Mononuclear cell (primary cell): ENCODE results near the gene GYG2. TPM values are rescaled to one million over a fixed set of nuclear protein-coding genes. Genes with fewer than 3 reads are reported as not detected.
"Not testable (repeated sequence)": the region's sequence is repeated elsewhere in the genome, so short reads cannot be mapped to it uniquely, and the experiment has no call there.

ENCODE experiments used
- H3K27me3 ChIP-seq: 2 replicates; pipeline ENCODE4 v1.6.0; 2011; ENCODE audit warnings: low read length, control low read depth; ENCODE audit not compliant: insufficient read depth
- H3K4me1 ChIP-seq: 2 replicates; pipeline ENCODE4 v1.5.1; 2011; ENCODE audit warnings: mild to moderate bottlenecking, low read length, control low read depth; ENCODE audit not compliant: insufficient read depth
- H3K4me3 ChIP-seq: 2 replicates; pipeline ENCODE4 v1.5.1; 2011; ENCODE audit warnings: mild to moderate bottlenecking, low read length, moderate library complexity
- H3K9me3 ChIP-seq: 2 replicates; pipeline ENCODE4 v1.5.1; 2011; ENCODE audit warnings: low read depth, mild to moderate bottlenecking, control low read depth, low read length
- total RNA-seq: library from RNA; depleted of rRNA; stranded (reverse); fragments of >200 nt; gene quantifications from one replicate; pipeline ENCODE4 v1.2.3, GENCODE V29; 2012

GYG2 gene
- total RNA-seq, 1 donor: not detected

DNA sequence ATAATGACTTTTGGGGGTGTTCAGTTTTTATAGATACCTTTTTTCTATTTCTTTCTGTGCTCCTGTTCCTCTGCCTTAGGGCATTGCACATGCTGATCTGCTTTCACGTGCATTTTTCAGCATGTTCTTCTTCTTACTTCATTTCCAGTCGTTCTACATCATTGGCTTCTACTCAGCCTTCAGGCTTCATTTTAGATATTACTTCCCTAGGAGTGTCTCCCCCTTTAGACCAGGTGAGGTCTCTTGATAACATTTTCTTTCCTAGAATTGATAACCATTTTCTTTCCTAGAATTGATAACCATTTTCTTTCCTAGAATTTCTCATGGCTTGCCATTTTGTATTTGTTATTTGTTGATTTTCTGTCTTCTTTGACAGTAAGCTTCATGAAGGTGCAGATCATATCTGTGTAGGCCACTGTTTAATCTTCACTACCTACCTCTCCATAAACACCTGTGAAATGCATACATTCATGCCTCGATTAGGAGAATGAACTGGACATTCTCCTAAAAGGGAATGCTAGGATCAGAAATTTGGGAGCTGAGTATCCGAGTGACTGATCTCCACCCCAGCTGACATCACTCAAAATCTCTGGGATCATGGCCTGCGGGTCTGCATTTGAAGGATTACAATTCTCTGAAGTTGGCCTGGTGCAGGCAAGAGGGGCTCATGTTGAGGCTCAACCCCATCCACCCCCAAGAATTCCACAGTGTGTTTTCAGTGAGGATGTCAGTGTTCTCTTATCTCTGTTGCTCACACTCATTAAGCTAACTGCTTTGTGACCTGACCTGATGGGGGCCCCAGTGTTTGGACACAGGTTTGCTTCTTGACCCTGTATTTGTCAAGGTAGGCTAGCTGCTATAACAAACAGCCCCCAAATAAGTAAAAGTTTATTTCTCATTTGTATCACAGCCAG, 45.7 kb downstream of the GYG2 start:
- Histone ChIP-seq H3K27me3 (no peaks in the 10 kb centered on the region), H3K4me1 (no peaks in the 10 kb centered on the region), H3K9me3 (no peaks in the 10 kb centered on the region), H3K4me3 (no peak overlapping the region)

DNA sequence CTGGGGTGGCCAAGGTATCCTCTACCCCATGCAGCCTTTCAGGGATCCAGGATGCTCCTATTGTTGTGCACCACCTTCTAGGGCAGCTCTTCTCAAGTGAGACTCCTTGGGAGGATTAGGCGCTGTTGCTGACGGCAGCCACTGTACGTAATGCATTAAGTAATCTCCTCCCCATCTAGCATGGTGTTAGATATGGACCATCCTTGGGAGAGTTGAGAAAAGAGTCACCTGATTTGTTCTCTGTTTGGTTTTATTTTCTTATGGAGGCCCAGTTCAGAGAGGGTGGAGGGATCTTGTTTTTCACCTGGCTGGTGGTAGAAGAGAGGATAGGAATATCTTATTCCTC, 46.4 kb downstream of the GYG2 start:
- Histone ChIP-seq H3K9me3 (no peaks in the 10 kb centered on the region), H3K27me3 (no peaks in the 10 kb centered on the region), H3K4me3 (no peak overlapping the region), H3K4me1 (no peaks in the 10 kb centered on the region)

DNA sequence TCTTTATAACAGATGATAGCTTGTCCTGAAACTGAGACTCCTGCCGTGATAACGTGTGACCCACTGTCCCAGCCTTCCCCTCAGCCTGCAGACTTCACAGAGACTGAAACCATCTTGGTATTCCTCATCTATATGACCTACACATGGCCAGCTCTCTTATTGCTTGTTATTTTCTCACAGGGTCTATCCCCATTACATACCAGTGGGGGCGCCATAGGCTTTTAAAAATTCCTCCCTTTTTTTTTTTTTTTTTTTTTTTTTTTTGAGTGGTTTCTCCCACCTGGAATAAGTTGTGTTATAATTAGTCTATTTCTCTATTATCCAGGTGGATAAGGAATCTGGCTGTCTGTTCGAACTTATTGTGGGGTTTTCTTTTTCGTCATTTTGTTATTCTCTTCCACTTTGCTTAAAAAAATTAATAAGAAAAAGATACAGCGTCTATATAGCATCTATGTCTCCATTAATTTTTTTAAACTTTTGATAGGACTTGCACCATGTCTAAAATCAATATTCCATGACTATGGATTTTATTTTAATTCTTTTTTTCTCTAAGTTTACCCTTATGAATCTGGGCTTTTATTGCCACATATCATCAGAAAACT, 47.2 kb downstream of the GYG2 start:
- no peaks in the 10 kb centered on the region for H3K27me3 ChIP-seq
- H3K9me3 ChIP-seq: no peaks in the 10 kb centered on the region
- H3K4me1 ChIP-seq: no peaks in the 10 kb centered on the region
- no peak overlapping the region for H3K4me3 ChIP-seq

DNA sequence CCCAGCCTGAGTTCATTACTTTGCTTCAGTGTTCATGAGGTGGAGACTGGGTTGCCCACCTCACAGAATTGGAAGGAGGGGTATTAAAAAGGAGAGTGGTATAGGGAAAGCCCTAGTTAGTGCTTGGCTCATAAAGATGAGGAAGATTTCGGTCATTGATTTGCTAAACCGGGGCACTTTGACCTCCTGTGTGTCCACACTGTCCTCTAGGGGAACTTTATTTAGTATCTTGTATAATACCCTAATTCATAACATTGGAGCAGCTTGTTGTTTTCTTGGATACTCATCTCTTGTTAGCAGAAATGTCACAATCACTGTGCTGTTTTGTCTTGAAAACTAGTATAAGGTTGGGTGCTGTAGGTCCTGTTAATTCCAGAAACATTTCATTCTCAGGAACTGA, 49.8 kb downstream of the GYG2 start:
- H3K4me1 ChIP-seq: no peaks in the 10 kb centered on the region
- H3K27me3 ChIP-seq: no peaks in the 10 kb centered on the region
- H3K9me3 ChIP-seq: no peaks in the 10 kb centered on the region
- no peak overlapping the region for H3K4me3 ChIP-seq

DNA sequence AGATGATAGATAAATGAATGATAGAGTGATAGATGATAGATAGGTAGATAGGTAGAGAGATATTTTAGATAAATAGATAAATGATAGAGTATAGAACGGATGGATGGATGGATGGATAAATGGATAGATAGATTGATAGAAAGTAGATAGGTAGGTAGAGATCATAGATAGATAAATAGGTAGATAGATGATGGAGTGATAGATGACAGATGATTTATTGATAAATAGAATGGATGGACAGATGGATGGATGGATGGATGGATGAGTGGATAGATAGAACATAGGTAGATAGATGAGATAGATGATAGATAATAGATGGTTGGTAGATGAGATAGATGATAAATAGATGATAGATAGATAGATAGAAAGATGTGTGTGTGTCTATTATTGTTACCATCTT, 50.9 kb downstream of the GYG2 start:
- Histone ChIP-seq H3K27me3 (no peaks in the 10 kb centered on the region), H3K4me1 (no peaks in the 10 kb centered on the region), H3K9me3 (no peaks in the 10 kb centered on the region), H3K4me3 (no peak overlapping the region)

DNA sequence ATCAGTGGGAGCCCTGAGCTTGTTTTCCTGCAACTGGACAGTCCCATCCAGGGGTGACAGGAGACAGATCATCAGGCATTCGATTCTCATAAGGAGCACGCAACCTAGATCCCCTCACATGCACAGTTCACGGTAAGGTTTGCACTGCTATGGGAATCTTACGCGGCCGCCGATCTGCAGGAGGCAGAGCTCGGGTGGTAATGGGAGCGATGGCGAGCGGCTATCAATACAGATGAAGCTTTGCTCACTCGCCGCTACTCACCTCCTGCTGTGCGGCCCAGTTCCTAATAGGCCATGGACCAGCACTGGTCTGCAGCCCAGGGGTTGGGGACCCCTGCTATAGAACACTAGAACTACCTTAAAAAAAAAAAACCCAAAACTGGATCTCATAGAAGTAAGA, 55.0 kb downstream of the GYG2 start:
- H3K27me3 ChIP-seq: no peaks in the 10 kb centered on the region
- H3K9me3 ChIP-seq: no peaks in the 10 kb centered on the region
- peaks cover 2% of the 10 kb centered on the region for H3K4me1 ChIP-seq
- H3K4me3 ChIP-seq: no peak overlapping the region

DNA sequence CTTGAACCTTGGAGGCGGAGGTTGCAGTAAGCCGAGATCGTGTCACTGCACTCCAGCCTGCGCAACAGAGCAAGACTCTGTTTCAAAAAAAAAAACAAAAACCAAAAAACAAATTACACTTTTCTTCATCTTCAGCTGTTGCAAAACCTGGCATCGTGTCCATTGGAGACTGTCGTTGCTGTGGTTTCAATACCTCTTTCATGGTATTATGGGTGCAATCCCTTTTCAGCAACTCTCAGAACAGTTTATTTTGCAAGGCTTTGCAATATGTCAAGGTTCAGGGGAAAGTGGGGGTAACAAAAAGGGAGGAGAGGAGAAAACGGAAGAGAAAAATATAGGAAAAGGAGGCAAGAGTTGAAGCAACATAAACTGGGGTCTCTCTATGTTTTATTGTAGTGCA, 59.6 kb downstream of the GYG2 start:
- H3K4me1 ChIP-seq: peaks cover 6% of the 10 kb centered on the region
- H3K27me3 ChIP-seq: no peaks in the 10 kb centered on the region
- no peaks in the 10 kb centered on the region for H3K9me3 ChIP-seq
- no peak overlapping the region for H3K4me3 ChIP-seq

DNA sequence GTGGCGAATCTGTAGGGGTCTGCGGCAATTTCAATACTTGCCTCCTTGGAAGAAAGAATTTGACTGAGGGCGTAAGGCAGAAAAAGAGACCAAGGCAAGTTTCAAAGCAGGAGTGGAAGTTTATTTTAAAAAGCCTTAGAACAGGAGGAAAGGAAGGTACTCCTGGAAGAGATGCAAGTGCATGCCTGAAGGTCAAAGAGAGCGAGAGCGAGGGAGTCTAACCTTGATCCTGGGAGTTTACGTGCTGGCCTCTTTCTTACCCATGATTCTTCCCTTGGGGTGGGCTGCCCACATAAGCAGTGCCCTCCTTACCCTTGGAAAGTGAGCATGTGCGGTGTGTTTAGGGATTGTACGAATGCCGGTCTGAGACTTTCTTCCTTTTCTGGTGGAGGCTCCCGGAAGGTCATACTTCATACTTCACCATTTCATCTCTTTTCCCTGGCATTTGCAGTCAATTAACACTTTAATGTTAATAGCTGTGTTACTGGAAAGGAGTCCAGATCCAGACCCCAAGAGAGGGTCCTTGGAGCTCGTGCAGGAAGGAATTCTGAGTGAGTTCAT, 60.4 kb downstream of the GYG2 start:
- H3K27me3 ChIP-seq: no peaks in the 10 kb centered on the region
- H3K4me3 ChIP-seq: peak overlapping the region; percentile 38
- peaks cover 6% of the 10 kb centered on the region for H3K4me1 ChIP-seq
- H3K9me3 ChIP-seq: no peaks in the 10 kb centered on the region

DNA sequence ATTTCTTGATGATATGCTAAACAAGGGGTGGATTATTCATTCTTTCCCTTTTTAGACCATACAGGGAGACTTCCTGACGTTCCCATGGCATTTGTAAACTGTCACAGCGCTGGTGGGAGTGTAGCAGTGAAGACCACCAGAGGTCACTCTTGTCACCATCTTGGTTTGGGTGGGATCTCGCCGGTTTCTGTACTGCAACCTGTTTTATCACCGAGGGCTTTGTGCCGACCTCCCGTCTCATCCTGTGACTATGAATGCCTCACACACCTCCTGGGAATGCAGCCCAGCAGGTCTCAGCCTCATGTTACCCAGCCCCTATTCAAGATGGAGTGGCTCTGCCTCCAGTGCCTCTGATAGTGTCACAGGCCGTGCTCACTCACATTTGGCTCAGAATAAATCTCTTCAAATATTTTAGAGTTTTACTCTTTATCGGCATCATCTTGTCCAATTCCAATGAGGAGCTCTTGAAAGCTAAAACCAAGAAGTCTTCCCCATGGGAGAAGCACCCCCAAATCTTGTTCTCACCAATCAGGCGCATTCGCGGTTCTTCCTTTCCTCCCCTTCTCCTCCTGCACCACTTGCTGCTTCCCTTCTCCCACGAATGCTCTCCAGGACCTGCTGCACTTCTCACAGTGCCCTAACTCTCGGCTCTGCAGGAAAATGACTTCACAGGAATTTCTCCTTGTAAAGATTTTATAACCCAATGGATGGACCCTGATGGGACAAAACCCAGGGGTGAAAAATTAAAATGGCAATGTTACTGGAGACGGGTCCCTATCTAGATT, 61.2 kb downstream of the GYG2 start:
- peak overlapping the region; percentile 38 for H3K4me3 ChIP-seq
- peaks cover 12% of the 10 kb centered on the region for H3K4me1 ChIP-seq
- H3K9me3 ChIP-seq, H3K27me3 ChIP-seq: not testable (repeated sequence)

DNA sequence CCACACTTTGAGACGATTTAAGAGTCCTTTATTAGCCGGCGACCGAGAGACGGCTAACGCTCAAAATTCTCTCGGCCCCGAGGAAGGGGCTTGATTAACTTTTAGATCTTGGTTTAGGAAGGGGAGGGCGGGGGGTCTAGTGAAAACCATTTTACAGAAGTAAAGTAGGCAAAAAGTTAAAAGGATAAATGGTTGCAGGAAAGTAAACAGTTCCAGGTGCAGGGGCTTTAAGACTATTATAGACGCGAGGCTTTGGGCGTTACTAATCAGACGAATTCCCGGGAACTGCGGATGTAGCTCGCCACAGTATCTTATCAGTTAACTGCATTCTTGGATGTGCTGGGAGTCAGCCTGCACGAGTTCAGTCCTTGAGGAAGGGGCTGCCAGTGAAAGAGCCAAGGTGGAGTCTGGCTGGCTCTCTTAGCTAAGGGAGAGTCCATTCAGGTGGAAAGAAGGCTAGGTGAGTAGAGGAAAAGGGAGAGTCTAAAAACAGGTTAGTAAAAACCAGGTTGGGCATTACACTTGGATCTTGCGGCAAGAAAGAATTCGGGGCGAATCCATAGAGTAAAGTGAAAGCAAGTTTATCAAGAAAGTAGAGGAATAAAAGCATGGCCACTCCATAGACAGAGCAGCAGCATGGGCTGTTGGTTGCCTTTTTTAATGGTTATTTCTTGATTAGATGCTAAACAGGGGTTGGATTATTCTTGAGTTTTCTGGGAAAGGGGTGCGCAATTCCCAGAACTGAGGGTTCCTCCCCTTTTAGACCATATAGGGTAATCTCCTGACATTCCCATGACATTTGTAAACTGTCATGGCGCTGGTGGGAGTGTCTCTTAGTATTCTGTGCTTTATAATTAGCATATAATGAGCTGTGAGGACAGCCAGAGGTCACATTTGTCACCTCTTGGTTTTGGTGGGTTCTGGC, 62.1 kb downstream of the GYG2 start:
- not testable (repeated sequence) for H3K9me3 ChIP-seq, H3K27me3 ChIP-seq, H3K4me3 ChIP-seq
- peaks cover 17% of the 10 kb centered on the region for H3K4me1 ChIP-seq

DNA sequence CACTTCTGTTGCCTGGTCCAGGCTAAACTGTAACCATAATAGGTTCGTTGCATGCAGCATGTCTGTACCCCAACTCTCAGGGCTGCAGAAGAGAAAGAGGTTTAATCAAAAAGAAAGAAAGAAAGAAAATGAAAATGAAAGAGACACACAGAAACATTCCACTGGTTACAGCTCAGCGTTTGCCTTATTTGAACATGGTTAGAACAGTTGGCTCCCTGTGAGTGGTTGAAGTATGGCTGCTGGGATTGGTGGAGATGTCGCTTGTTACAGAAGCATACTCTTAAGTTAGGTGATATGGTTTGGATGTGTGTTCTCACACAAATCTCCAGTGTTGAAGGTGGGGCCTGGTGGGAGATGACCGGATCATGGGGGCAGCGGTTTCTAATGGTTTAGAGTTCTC, 64.1 kb downstream of the GYG2 start:
- Histone ChIP-seq H3K9me3 (no peaks in the 10 kb centered on the region), H3K27me3 (no peaks in the 10 kb centered on the region), H3K4me1 (peaks cover 27% of the 10 kb centered on the region), H3K4me3 (no peak overlapping the region)

DNA sequence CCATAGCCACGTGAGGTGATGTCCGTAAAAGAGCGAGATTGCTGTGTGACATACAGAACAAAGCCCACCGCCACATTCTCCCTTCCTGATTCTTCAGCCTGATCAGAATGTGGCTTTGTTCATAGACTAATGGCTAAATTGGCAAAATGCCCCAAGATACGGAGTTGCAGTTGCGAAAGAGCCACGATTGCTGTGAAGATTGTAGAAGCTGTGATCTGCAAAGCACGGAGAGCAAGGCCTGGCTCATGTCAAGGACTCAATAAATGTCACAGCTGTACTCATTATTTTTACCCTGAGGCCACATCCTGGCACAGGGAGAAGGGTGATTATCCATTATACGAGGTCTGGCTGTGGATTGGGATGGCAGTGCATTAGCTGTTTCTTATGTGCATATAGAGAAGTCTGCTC, 66.2 kb downstream of the GYG2 start:
- Histone ChIP-seq H3K4me3 (no peak overlapping the region), H3K4me1 (peaks cover 30% of the 10 kb centered on the region), H3K9me3 (no peaks in the 10 kb centered on the region), H3K27me3 (no peaks in the 10 kb centered on the region)

DNA sequence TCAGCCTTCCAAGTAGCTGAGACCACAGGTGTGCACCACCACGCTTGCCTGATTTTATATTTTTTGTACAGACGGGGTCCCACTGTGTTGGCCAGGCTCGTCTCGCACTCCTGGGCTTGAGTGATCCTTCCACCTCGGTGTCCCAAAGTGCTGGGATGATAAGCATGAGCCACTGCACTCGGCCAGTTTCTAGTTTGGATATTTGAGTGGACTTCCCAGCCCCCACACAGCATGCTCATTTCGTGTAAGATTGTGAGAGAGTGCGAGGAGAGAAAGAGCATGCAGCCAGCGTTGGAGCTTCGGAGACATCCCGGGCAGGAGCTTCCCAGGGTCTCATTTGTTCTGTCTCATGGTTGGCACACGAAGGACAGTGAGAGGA, 68.6 kb downstream of the GYG2 start:
- H3K9me3 ChIP-seq: no peaks in the 10 kb centered on the region
- H3K27me3 ChIP-seq: no peaks in the 10 kb centered on the region
- peaks cover 30% of the 10 kb centered on the region for H3K4me1 ChIP-seq
- no peak overlapping the region for H3K4me3 ChIP-seq
